Uterus (tissue), 4 donors: Measurements from ENCODE around the gene UBE2U. TPM values are rescaled to one million over a fixed set of nuclear protein-coding genes. Genes with fewer than 3 reads are reported as not detected.
"Not testable (repeated sequence)": the region's sequence is repeated elsewhere in the genome, so short reads cannot be mapped to it uniquely, and the experiment has no call there.

Experiments
- DNase-seq, 2 donors: peaks; one replicate each; pipeline ENCODE4 v3.0.0-alpha.2; 2019 to 2020
- H3K27ac ChIP-seq, 2 donors: fragments of 200-600 bp; sonication (generic); 1 replicate in 1 of 2; 2 replicates in 1 of 2; pipeline ENCODE4 v1.5.1; 2016 to 2018
- H3K27me3 ChIP-seq, 2 donors: fragments of 200-600 bp; sonication (generic); one replicate each; pipeline ENCODE4 v1.5.1; 2018 to 2019; ENCODE audit warnings: control low read depth in 1 of 2
- H3K36me3 ChIP-seq, 2 donors: fragments of 200-600 bp; sonication (generic); one replicate each; pipeline ENCODE4 v1.5.1; 2019; ENCODE audit warnings: control low read depth in 1 of 2
- H3K4me1 ChIP-seq, 2 donors: fragments of 200-600 bp; sonication (generic); one replicate each; pipeline ENCODE4 v1.5.1; 2018 to 2019; ENCODE audit warnings: control low read depth in 1 of 2
- H3K4me3 ChIP-seq, 2 donors: fragments of 200-600 bp; sonication (generic); 1 replicate in 1 of 2; 2 replicates in 1 of 2; pipeline ENCODE4 v1.5.1; 2018 to 2019; ENCODE audit warnings: mild to moderate bottlenecking in 1 of 2
- H3K9me3 ChIP-seq, 2 donors: fragments of 200-600 bp; sonication (generic); one replicate each; pipeline ENCODE4 v1.5.1; 2019; ENCODE audit warnings: control low read depth in 1 of 2
- POLR2A ChIP-seq, 2 donors: fragments of 450-650 bp; IDR thresholded peaks; one replicate each; pipeline ENCODE4 v1.6.1; 2016; ENCODE audit warnings: antibody characterized with exemption in 2 of 2, mild to moderate bottlenecking in 1 of 2, moderate library complexity in 1 of 2
- intact Hi-C: fragments of 100-400 bp; cut with DNase I; formaldehyde crosslinking; loops from one replicate; pipeline ENCODE4 v1.15.1; 2023; ENCODE audit warnings: low total_unique reads
- total RNA-seq, 4 donors: library from RNA; depleted of rRNA in 3 of 4; stranded (reverse); fragments of >200 nt in 3 of 4; gene quantifications; one replicate each; pipeline versions ENCODE4 v1.1.0 to v1.2.4, GENCODE V29; 2014 to 2023
- TF ChIP-seq, protein P1 (sequence below), 4 experiments: fragments of 200-600 bp in 2 of 4; fragments of 450-650 bp in 2 of 4; sonication (generic) in 2 of 4; IDR thresholded peaks; one replicate each; pipeline ENCODE4 v1.5.1; 2016 to 2019; ENCODE audit warnings: antibody characterized with exemption in 4 of 4, mild to moderate bottlenecking in 2 of 4, moderate library complexity in 1 of 4
- donor health status: DM: yes; HTN: yes; CAD: no.

UBE2U gene
- total RNA-seq, 4 donors from 2014 or later, result not detected

DNA sequence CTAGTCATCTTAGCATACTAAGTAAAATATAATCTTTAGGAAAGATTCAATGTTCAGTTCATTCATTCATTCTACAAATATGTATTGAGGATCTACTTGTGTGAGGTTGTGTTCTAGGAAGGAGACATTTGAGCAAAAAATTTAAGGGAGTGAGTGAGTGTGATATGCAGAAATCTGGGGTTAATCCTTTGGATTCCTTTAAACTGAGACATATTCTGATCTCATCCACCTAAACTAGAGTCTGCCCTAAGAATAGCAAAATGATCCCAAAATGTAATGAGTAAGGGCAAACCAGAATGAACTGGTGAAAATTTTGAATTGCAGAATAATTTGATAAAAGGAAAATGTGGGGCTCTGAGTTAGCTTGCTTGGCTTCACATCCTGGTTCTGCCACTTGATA, 8.6 kb downstream of the UBE2U start:
- no peaks in the 10 kb centered on the region for H3K9me3 ChIP-seq

DNA sequence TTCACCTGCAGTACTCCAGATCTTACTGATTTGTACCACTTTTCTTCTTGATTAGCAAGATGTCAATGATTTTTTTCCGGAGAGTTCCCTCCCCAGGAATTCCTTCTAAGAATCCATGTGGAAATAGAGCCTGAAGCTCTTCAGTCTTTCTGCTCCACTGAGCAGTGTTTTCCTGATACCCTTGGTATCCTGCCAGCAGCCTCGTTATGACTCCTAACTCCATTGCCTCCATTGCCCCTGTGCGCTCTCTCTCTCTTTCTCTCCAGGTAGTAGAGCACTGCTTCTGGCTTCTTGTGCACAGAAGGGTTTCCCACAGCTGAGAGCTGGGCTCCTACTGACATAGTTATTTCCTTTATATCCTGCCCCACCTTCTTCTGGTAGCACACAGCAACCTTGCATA, 12.2 kb downstream of the UBE2U start:
- H3K27ac ChIP-seq, result no peak overlapping the region
- no peaks in the 10 kb centered on the region for H3K9me3 ChIP-seq
- intact Hi-C loops, result no loop called here
- TF ChIP-seq, protein P1, sequence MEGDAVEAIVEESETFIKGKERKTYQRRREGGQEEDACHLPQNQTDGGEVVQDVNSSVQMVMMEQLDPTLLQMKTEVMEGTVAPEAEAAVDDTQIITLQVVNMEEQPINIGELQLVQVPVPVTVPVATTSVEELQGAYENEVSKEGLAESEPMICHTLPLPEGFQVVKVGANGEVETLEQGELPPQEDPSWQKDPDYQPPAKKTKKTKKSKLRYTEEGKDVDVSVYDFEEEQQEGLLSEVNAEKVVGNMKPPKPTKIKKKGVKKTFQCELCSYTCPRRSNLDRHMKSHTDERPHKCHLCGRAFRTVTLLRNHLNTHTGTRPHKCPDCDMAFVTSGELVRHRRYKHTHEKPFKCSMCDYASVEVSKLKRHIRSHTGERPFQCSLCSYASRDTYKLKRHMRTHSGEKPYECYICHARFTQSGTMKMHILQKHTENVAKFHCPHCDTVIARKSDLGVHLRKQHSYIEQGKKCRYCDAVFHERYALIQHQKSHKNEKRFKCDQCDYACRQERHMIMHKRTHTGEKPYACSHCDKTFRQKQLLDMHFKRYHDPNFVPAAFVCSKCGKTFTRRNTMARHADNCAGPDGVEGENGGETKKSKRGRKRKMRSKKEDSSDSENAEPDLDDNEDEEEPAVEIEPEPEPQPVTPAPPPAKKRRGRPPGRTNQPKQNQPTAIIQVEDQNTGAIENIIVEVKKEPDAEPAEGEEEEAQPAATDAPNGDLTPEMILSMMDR (IDR thresholded peaks at IDR 0.05), result no peak
- TF ChIP-seq POLR2A (IDR thresholded peaks at IDR 0.05), result no peak
- no peaks in the 10 kb centered on the region for H3K27me3 ChIP-seq
- no peak overlapping the region for H3K4me3 ChIP-seq
- H3K36me3 ChIP-seq, result no peaks in the 10 kb centered on the region
- no peaks in the 10 kb centered on the region for H3K4me1 ChIP-seq
- no peak for DNase-seq

More for the DNA sequence above, 8.6 kb downstream of the UBE2U start:
- Histone ChIP-seq H3K4me1 (no peaks in the 10 kb centered on the region), H3K36me3 (no peaks in the 10 kb centered on the region), H3K27ac (no peak overlapping the region), H3K27me3 (no peaks in the 10 kb centered on the region), H3K4me3 (no peak overlapping the region)
- intact Hi-C loops, result no loop called here
- no peak for TF ChIP-seq POLR2A (IDR thresholded peaks at IDR 0.05)
- TF ChIP-seq, protein P1 (IDR thresholded peaks at IDR 0.05), result no peak
- no peak for DNase-seq

DNA sequence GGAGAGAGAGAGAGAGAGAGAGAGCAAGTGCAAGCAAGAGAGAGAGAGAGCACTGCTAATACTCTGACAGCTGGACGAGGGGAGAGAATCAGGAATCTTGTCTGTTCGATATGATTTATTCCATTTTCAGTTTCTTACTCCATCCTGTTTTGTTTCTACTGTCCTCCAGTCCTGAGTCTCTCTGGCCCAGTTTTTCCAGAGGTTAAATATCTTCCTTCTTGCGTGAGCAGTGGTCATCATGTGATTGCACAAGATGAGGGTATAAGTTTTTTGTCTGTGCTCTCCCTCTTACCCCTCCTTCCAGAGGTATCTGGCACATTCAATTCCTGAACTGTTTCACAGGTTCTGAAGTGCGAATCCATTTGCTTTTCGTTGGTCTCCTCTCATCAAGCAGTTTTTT, 16.8 kb downstream of the UBE2U start:
- intact Hi-C loops, result no loop called here
- Histone ChIP-seq H3K27me3 (no peaks in the 10 kb centered on the region), H3K27ac (no peak overlapping the region), H3K4me3 (no peak overlapping the region), H3K4me1 (no peaks in the 10 kb centered on the region), H3K36me3 (no peaks in the 10 kb centered on the region), H3K9me3 (no peaks in the 10 kb centered on the region)
- TF ChIP-seq, protein P1 (IDR thresholded peaks at IDR 0.05), result no peak
- no peak for TF ChIP-seq POLR2A (IDR thresholded peaks at IDR 0.05)
- DNase-seq, result no peak

DNA sequence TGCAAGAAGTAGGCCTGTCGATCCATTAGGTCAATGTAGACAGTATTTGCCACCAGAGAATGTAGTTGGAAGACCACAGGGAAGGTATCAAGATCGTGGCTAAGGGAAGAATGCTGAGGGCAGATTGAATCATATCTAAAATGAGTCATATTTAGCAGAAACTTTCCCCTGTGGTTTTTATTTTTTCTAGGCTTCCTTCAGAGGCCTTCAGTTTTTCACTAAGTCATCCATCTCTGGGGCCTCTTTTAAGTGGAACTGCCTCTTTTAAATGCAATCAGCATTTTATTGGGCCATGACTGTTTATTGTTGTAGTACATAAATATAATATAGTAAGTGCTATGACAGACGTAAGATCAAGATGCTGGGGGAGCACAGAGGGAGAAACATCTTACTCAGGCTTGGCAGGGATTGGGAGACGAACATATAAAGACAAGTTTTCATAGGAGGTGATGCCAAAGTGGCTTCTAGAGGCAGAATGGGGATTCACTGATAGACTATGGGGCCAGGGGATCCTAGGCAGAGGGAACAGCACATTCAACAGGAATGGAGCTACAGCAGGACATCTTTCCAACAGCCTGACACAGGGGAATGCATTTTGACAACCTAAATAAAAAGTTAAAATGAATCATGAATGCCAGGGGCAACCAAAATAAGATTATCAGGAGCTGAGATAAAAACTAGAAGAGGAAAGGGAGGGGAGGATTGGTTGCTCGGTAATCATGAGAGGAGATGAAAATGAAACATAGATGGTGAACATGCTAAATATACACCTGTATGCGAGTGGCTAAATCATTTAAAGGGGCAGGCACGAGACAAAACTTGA, 20.1 kb downstream of the UBE2U start:
- DNase-seq, result no peak
- Histone ChIP-seq H3K4me1 (no peaks in the 10 kb centered on the region), H3K27me3 (no peaks in the 10 kb centered on the region), H3K9me3 (no peaks in the 10 kb centered on the region), H3K36me3 (no peaks in the 10 kb centered on the region), H3K4me3 (no peak overlapping the region), H3K27ac (no peak overlapping the region)
- no peak for TF ChIP-seq POLR2A (IDR thresholded peaks at IDR 0.05)
- TF ChIP-seq, protein P1 (IDR thresholded peaks at IDR 0.05), result no peak
- intact Hi-C loops, result no loop called here

DNA sequence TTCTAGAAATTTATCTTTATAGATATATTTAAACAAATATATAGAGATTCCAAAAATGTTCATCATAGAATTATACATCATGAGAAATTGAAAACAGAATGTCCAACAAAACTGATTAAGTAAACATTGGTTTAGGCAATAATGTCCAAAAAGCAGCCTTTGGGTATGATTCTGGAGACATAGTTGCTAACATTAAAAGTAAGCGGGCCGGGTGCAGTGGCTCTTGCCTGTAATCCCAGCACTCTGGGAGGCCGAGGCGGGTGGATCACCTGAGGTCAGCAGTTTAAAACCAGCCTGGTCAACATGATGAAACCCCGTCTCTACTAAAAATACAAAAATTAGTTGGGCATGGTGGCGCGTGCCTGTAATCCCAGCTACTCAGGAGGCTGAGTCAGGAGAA, 20.8 kb downstream of the UBE2U start:
- H3K4me1 ChIP-seq, H3K36me3 ChIP-seq, DNase-seq, H3K27ac ChIP-seq, H3K27me3 ChIP-seq, H3K4me3 ChIP-seq, intact Hi-C loops, H3K9me3 ChIP-seq: not testable (repeated sequence)
